SK-N-SH treated with all-trans-retinoic acid at 6 μM for 48 hours (cell line): ENCODE measurements around the gene LYRM7.
"Not testable (repeated sequence)": the region's sequence is repeated elsewhere in the genome, so short reads cannot be mapped to it uniquely, and the experiment has no call there.

Experiments used
- ARNTL ChIP-seq: fragments of 450-650 bp; formaldehyde crosslinking; IDR thresholded peaks from 2 replicates; pipeline ENCODE4 v1.5.0; 2020; ENCODE audit warnings: low read depth, mild to moderate bottlenecking, moderate library complexity, borderline replicate concordance
- BACH2 ChIP-seq: fragments of 250-450 bp; sonication (Bioruptor Pico); IDR thresholded peaks from 2 replicates; pipeline ENCODE4 v1.9.0; 2021; ENCODE audit warnings: mild to moderate bottlenecking, borderline replicate concordance
- CSDC2 ChIP-seq: fragments of 250-450 bp; sonication (Bioruptor Pico); IDR thresholded peaks from 2 replicates; pipeline ENCODE4 v1.5.0; 2020; ENCODE audit warnings: mild to moderate bottlenecking, moderate library complexity
- OSR1 ChIP-seq: fragments of 250-450 bp; sonication (Bioruptor Pico); IDR thresholded peaks from 2 replicates; pipeline ENCODE4 v1.8.0; 2022; ENCODE audit warnings: moderate library complexity, mild to moderate bottlenecking, inconsistent platforms
- PATZ1 ChIP-seq: fragments of 250-450 bp; sonication (Bioruptor Pico); IDR thresholded peaks from 2 replicates; pipeline ENCODE4 v1.8.0; 2020; ENCODE audit warnings: mild to moderate bottlenecking, moderate library complexity, borderline replicate concordance
- ZFP3 ChIP-seq: fragments of 250-450 bp; sonication (Bioruptor Pico); IDR thresholded peaks from 2 replicates; pipeline ENCODE4 v1.5.0; 2020; ENCODE audit warnings: mild to moderate bottlenecking, moderate library complexity
- ZNF565 ChIP-seq: fragments of 450-650 bp; formaldehyde crosslinking; conservative IDR thresholded peaks from 2 replicates; pipeline ENCODE4 v1.5.0; 2020; ENCODE audit warnings: low read depth, mild to moderate bottlenecking, moderate library complexity
- ZNF8 ChIP-seq: fragments of 450-650 bp; formaldehyde crosslinking; IDR thresholded peaks from 2 replicates; pipeline ENCODE4 v1.5.0; 2020; ENCODE audit warnings: mild to moderate bottlenecking, moderate library complexity
- TF ChIP-seq, protein P1 (sequence below): fragments of 250-450 bp; sonication (Bioruptor Pico); IDR thresholded peaks from 2 replicates; pipeline ENCODE4 v1.8.0; 2021; ENCODE audit warnings: low read depth, mild to moderate bottlenecking, moderate library complexity, borderline replicate concordance
- TF ChIP-seq, protein P2 (sequence below): fragments of 250-450 bp; sonication (Bioruptor Pico); IDR thresholded peaks from 2 replicates; pipeline ENCODE4 v1.5.1; 2021; ENCODE audit warnings: mild to moderate bottlenecking, moderate library complexity

- not testable (repeated sequence) for TF ChIP-seq ZNF565 (CRISPR knock-in tag); PATZ1; ARNTL (CRISPR knock-in tag); OSR1 (CRISPR knock-in tag); BACH2; ZFP3 (CRISPR knock-in tag); CSDC2 (CRISPR knock-in tag); ZNF8 (CRISPR knock-in tag)
- TF ChIP-seq, protein P1, sequence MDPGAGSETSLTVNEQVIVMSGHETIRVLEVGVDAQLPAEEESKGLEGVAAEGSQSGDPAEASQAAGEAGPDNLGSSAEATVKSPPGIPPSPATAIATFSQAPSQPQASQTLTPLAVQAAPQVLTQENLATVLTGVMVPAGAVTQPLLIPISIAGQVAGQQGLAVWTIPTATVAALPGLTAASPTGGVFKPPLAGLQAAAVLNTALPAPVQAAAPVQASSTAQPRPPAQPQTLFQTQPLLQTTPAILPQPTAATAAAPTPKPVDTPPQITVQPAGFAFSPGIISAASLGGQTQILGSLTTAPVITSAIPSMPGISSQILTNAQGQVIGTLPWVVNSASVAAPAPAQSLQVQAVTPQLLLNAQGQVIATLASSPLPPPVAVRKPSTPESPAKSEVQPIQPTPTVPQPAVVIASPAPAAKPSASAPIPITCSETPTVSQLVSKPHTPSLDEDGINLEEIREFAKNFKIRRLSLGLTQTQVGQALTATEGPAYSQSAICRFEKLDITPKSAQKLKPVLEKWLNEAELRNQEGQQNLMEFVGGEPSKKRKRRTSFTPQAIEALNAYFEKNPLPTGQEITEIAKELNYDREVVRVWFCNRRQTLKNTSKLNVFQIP (CRISPR knock-in tag) = not testable (repeated sequence)
- TF ChIP-seq, protein P2, sequence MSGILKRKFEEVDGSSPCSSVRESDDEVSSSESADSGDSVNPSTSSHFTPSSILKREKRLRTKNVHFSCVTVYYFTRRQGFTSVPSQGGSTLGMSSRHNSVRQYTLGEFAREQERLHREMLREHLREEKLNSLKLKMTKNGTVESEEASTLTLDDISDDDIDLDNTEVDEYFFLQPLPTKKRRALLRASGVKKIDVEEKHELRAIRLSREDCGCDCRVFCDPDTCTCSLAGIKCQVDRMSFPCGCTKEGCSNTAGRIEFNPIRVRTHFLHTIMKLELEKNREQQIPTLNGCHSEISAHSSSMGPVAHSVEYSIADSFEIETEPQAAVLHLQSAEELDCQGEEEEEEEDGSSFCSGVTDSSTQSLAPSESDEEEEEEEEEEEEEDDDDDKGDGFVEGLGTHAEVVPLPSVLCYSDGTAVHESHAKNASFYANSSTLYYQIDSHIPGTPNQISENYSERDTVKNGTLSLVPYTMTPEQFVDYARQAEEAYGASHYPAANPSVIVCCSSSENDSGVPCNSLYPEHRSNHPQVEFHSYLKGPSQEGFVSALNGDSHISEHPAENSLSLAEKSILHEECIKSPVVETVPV (CRISPR knock-in tag) = not testable (repeated sequence)
Observed at GRCh38 chr5:131254025-131254424, 83.3 kb downstream of the LYRM7 start.
